ES-I3 (cell line): ENCODE results near the gene BSDC1.

Source experiments
- H3K36me3 ChIP-seq: 2 replicates; pipeline ENCODE4 v1.6.1; 2013; ENCODE audit warnings: mild to moderate bottlenecking, low read length, control low read depth, moderate library complexity; ENCODE audit not compliant: insufficient read depth
- H3K4me1 ChIP-seq: 2 replicates; pipeline ENCODE4 v1.6.1; 2013; ENCODE audit warnings: mild to moderate bottlenecking, control low read depth, low read length; ENCODE audit not compliant: insufficient read depth
- H3K9ac ChIP-seq: 2 replicates; pipeline ENCODE4 v1.6.1; 2013; ENCODE audit warnings: low read depth, mild to moderate bottlenecking, low read length, moderate library complexity
- H3K9me3 ChIP-seq: 2 replicates; pipeline ENCODE4 v1.6.1; 2013; ENCODE audit warnings: mild to moderate bottlenecking, low read length, moderate library complexity; ENCODE audit not compliant: control insufficient read depth, insufficient read depth

The BSDC1 gene

DNA sequence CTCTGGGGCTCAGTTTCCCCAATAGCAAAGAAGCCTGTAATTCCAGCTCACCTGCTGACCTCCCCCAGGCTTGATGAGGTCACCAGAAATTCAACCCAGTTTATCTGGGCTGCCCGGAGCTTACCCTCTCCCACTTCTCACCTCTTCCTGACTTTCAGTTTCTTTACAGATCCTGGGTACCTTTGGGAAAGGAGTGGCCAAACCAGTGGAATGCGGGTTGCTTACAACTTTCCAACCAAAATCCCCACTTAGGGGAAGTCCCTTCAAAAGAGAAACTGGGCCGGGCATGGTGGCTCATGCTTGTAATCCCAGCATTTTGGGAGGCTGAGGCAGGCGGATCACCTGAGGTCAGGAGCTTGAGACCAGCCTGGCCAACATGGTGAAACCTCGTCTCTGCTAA, 52.3 kb downstream of the BSDC1 start:
- H3K9me3 ChIP-seq: no peaks in the 10 kb centered on the region
- peaks cover 23% of the 10 kb centered on the region; the same call in 1 of the 2 replicates for H3K4me1 ChIP-seq
- no peak overlapping the region for H3K9ac ChIP-seq

DNA sequence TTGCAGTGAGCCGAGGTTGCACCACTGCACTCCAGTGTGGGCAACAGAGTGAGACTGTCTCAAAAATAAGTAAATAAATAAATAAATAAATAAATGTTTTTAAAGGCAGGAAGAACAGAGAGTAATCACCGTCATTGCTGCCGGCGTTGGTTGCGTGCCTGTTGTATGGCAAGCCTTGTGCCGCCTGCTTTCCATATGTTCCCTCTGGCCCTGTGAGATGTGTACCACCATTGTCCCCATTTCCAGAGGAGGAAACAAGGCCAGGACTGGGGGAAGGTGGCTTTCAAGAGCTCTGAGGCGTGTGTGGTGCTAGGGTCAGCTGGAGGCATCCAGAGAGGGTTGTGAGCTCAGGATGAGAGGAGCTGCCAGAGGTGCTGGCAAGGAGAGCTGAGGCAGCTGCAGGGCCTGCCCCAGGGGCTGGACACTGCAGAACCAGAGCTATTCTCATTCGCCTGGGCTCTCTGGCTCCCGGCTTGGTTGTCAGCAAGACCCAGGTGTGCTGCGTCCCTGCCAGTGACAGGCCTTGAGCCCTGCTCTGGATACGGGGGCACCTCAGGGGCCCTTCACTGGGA, 53.0 kb downstream of the BSDC1 start:
- Histone ChIP-seq H3K9me3 (no peaks in the 10 kb centered on the region), H3K9ac (no peak overlapping the region), H3K4me1 (peaks cover 27% of the 10 kb centered on the region; the same call in 1 of the 2 replicates), H3K36me3 (no peaks in the 10 kb centered on the region)

More for the DNA sequence above, 52.3 kb downstream of the BSDC1 start:
- no peaks in the 10 kb centered on the region for H3K36me3 ChIP-seq

DNA sequence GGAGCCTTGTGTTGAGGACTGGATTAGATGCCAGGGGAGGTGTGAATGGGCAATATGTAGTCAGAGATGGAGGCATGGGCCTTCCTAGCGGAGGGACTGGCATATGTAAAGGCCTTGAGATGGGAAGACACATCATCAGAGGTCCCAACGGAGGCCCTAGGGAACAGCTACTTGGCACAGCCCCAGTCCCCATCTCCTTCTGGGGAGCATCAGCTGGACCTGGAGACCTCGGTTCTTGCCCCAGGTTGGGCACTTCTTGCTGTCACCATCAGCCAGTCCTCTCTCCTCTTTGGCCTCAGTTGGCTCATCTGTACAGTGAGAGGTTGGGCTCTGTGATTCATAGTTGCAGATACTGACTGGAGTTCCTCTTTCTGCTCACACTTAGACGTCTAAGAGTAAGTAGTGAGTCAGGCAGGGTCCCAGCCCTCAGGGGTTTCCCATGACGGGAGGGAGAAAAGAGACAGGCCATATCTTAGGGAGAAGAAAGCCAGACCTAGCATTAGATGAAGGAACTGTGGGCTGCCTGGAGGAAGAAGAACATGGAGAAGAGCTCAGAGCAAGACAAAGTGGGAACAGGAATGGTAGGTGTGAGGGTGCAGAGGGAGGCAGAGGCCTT, 54.8 kb downstream of the BSDC1 start:
- H3K4me1 ChIP-seq: peaks cover 27% of the 10 kb centered on the region; the same call in 1 of the 2 replicates
- H3K9ac ChIP-seq: no peak overlapping the region
- no peaks in the 10 kb centered on the region for H3K9me3 ChIP-seq
- H3K36me3 ChIP-seq: no peaks in the 10 kb centered on the region

DNA sequence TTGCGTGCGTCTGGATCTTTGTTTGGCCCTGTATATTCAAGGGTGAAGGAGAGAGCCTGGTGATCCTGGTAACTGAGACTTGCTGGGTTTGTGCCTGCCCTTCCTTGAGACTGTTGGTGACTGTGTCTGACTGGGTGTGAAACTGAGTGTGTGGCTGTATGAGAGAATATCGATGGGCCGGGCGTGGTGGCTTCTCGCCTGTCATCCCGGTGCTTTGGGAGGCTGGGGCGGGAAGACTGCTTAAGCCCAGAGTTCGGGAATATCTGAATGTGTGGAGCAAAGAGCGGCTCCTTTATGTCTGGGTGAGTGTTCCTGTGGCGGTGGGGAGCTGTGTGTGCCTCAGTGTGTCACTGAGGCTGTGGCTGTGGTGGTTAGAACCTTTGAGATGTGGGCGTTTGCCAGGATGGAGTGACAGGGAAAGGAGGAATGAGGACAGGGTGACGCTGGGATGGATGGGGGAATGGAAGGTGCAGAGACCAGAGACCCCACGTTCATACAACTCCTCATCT, 55.5 kb downstream of the BSDC1 start:
- Histone ChIP-seq H3K4me1 (peaks cover 27% of the 10 kb centered on the region; the same call in 1 of the 2 replicates), H3K9me3 (no peaks in the 10 kb centered on the region), H3K36me3 (no peaks in the 10 kb centered on the region), H3K9ac (no peak overlapping the region)

- no peaks in the 10 kb centered on the region for H3K9me3 ChIP-seq
- peaks cover 27% of the 10 kb centered on the region; the same call in 1 of the 2 replicates for H3K4me1 ChIP-seq
- no peaks in the 10 kb centered on the region for H3K36me3 ChIP-seq
- H3K9ac ChIP-seq: no peak overlapping the region
These were observed 56.2 kb downstream of the BSDC1 start for GRCh38 chr1:32337855-32338636.

DNA sequence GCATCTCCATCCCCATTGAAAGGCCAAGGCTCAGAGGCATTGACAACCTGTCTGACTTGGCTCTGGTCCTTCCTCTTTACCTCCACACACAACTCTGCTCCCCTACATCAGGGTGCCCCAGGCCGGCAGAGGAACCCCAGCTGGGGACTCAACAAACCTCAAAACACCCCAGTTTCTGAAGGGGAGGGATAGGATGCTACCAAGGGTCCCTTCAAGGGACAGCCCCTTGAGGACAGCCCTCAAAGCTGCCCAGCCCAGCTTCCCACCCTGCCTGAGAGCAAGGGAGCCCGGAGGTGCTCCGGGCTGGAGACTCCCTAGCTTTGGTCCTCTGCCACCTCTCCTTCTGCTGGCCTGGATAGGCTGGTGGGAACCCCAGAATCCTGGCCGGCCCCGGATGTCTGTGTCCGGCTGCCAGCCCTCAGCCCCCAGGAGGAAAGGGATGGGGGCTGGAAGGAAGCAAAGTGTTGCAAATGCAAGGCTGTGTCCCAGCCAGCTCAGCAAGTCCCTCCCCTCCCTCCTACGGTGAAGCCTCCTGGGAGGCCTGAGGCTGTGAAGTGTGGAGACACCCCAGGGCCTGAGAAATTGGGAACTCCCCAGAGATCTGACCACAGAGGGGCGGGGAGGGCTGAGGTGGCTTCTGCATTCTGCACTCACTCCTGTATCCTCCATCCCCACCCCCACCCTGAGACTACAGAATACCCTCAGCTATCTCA, 57.1 kb downstream of the BSDC1 start:
- Histone ChIP-seq H3K9ac (peak overlapping the region; percentile 56; the same call in 1 of the 2 replicates), H3K9me3 (no peaks in the 10 kb centered on the region), H3K4me1 (peaks cover 30% of the 10 kb centered on the region; the same call in 1 of the 2 replicates), H3K36me3 (no peaks in the 10 kb centered on the region)

DNA sequence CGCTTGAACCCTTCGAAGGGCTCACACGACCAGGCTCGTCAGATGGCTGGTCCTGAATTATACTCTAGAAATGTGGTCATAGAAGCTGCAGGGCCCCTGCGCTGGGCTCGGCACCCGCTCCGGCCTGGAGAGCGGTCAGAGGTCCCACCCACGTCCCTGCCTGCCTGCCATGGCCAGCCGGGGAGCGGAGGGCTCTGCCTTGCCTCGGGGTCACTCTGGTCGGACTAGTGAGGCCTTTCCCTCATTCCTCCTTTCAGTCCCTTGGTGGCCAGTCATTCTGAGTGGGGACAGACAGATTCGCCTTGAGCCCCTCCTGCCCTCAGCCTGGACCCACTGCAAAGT, 57.7 kb downstream of the BSDC1 start:
- H3K9ac ChIP-seq: peak overlapping the region; percentile 56; the same call in 1 of the 2 replicates
- peaks cover 25% of the 10 kb centered on the region; the same call in 1 of the 2 replicates for H3K4me1 ChIP-seq

DNA sequence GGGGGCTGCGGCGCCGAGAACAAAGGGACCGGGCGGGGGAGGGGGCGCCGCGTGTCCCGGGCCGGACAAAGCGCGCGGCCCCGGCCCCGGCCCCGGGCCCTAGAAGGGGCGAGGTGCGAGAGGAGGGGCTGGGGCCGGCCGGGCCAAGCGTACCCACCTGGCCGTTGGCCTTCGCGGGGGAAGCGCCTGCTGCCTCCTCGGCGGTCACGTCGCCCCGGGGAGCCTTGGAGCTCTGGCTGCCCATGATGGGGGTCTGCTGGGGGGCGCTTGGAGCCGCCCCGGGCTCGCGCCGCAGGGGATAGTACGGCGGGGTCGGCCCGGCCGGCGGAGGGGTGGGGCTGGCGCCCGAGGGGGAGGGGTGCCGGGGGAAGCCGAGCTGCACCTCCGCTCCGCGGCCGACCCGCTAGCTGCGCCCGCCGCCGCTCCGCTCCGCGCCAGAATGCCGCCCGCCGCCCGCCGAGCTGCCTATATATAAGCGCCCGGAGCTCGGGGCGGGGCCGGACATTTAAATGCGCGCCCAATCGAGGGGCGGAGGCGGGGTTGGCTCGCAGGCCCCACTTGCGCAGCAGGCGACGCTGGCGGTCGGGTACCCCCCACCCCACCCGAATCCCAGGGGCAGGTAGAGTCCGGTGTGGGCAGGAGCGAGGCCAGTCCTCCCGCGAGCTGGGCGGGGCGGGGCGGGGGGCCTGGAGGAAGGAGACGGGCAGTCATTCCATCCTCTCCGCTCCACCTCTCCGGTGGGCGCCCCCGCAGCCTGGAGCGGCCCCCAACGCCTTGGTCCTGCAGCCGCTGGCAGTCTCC, 58.3 kb downstream of the BSDC1 start, which contains the start of gene MARCKSL1:
Gene MARCKSL1 (minus strand): TSS at position 444 of the 801 bp plus-strand sequence. CDS start 200 bp downstream, at position 244.
- Histone ChIP-seq H3K9ac (peak within 1 kb of the TSS; percentile 87), H3K4me1 (peaks cover 22% of the 10 kb centered on the region; the same call in 1 of the 2 replicates), H3K9me3 (no peaks in the 10 kb centered on the region), H3K36me3 (peaks cover 3% of the 10 kb centered on the region; the same call in 1 of the 2 replicates)

More for the DNA sequence above, 57.7 kb downstream of the BSDC1 start:
- H3K9me3 ChIP-seq: no peaks in the 10 kb centered on the region
- H3K36me3 ChIP-seq: no peaks in the 10 kb centered on the region

DNA sequence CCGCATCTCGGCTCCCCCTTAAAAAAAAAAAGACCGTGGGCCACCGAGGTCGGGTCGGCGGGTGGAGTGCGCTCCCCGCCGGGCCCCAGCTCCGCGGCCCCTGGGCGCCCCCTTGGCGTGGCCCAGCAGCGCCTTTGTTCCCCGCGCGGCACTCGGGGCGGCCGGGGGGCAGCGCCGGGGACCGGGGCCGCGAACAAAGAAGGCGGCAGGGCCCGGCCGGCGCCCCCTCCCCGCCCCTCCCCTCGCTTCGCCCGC, 58.8 kb downstream of the BSDC1 start:
- peaks cover 22% of the 10 kb centered on the region; the same call in 1 of the 2 replicates for H3K4me1 ChIP-seq

DNA sequence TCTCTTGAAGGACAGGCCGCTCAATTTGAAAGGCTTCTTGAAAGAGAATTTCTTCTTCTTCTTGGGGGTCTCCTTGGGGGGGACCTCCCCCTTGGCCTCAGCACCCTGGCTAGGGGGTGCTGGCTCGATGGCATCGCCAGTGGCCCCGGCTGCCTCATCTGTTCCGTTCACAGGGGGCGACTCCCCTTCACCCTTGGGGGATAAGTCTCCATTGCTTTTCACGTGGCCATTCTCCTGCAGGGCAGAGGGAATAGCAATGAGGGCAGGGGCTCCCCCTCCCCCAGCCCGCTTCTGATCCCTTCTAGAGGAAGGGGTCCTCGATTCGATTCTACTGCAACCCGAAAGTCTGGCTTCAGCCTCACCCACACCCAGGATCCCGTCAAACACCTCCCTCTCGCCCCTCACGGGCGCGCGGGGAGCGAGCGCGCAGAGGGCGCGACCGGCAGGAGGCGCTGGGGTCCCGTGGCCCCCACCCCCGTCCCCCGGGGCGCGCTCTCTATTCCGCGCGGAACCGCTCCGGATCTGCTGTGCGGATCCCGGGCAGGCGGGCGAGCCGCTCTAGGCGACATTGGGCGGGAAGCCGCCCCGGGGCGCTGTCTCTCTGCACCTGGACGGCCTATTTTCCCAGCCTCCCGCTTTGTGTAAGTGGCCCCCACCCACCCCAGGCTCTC, 59.2 kb downstream of the BSDC1 start:
- Histone ChIP-seq H3K36me3 (peaks cover 11% of the 10 kb centered on the region), H3K9ac (peak overlapping the region; percentile 87), H3K4me1 (peaks cover 22% of the 10 kb centered on the region; the same call in 1 of the 2 replicates), H3K9me3 (no peaks in the 10 kb centered on the region)

More for the DNA sequence above, 58.8 kb downstream of the BSDC1 start:
- Histone ChIP-seq H3K9ac (peak overlapping the region; percentile 87), H3K36me3 (peaks cover 8% of the 10 kb centered on the region; the same call in 1 of the 2 replicates), H3K9me3 (no peaks in the 10 kb centered on the region)

DNA sequence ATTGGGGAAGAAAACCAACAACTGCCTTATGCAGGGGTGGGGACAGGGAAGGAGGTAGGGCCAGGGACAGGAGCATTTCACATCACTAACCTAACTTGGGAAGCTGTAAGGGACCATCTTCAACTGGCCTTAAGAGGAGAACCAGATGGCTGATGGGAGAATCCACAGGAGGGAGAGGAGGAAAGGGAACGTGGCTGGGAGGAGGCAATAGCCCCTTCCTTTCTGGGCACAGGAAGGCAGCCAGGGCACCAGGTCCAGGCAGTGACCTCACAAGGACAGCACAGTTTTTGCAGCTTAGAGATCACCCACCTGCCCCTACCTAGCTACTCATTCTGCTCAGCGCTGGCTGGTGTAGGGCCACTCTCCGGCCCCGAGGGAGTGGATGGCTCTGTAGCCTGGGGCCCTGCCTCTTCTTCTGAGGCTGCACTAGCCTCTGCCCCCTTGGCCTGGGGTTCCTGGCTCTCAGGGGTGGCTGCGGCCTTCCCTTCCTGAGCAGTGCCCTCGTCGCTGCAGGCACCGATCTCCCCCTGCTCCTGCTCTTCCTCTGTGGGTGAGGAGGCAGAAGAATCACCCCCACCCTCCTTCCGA, 59.9 kb downstream of the BSDC1 start:
- H3K4me1 ChIP-seq: peaks cover 22% of the 10 kb centered on the region; the same call in 1 of the 2 replicates
- H3K36me3 ChIP-seq: peaks cover 15% of the 10 kb centered on the region
- H3K9ac ChIP-seq: peak overlapping the region; percentile 87
- H3K9me3 ChIP-seq: no peaks in the 10 kb centered on the region

DNA sequence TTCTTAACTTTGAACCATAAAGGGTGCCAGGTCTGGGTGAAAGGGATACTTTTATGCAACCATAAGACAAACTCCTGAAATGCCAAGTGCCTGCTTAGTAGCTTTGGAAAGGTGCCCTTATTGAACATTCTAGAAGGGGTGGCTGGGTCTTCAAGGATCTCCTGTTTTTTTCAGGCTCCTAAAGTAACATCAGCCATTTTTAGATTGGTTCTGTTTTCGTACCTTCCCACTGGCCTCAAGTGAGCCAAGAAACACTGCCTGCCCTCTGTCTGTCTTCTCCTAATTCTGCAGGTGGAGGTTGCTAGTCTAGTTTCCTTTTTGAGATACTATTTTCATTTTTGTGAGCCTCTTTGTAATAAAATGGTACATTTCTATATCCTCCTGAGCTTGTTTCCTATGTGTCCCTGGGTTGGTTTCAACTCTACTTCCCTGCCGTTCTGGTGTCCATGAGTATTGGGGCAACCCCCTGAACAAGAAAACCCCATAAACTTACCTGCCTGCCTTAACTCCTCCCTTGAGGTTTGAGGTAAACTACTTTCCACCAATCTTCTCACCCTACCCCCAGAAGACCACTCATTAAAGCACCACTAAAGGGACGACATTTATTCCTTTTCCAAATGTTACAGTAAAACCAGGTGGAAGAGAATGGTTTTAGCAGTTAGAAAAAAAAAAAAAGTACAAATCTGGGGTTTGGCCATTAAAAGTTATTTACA, 60.8 kb downstream of the BSDC1 start:
- Histone ChIP-seq H3K9ac (no peak overlapping the region), H3K9me3 (no peaks in the 10 kb centered on the region), H3K36me3 (peaks cover 21% of the 10 kb centered on the region), H3K4me1 (peaks cover 20% of the 10 kb centered on the region; the same call in 1 of the 2 replicates)
